H1 (cell line): ENCODE data around the gene CDH1. TPM values are rescaled to one million over a fixed set of nuclear protein-coding genes. Genes with fewer than 3 reads are reported as not detected.
A peak's percentile ranks its signal among the peaks of the same experiment; 100 is the strongest.

ENCODE experiments used
- CTCF ChIA-PET: fragments of 300-600 bp; sonication (Branson Sonifier 250); formaldehyde crosslinking; loops from one replicate; lab custom pipeline; 2021; ENCODE audit not compliant: partially characterized antibody; lab: Charles Lee
- POLR2A ChIA-PET: fragments of 300-600 bp; sonication (Branson Sonifier 250); formaldehyde crosslinking; loops from one replicate; lab custom pipeline; 2021; ENCODE audit warnings: inconsistent platforms; ENCODE audit not compliant: partially characterized antibody; lab: Charles Lee
- DNase-seq, 2 experiments: peaks; one replicate each; pipeline versions ENCODE4 v3.0.0 to v3.0.0-alpha.2; 2010 to 2022; ENCODE audit warnings: low spot score in 2 of 2, low read depth in 1 of 2, mixed read lengths in 1 of 2
- FAIRE-seq: peaks from 2 replicates; lab custom pipeline; 2011; peaks lifted over from hg19 to GRCh38; lab: Jason Lieb, UNC
- H2AFZ ChIP-seq: 2 replicates; pipeline ENCODE4 v1.8.1; 2012; ENCODE audit warnings: low read length, inconsistent platforms
- H2AK5ac ChIP-seq: 2 replicates; pipeline ENCODE4 v1.6.1; 2013; ENCODE audit warnings: low read depth, low read length
- H2BK120ac ChIP-seq: replicated peaks from 2 replicates; pipeline ENCODE3; 2013; ENCODE audit warnings: low read depth, low read length, inconsistent platforms
- H2BK12ac ChIP-seq: 2 replicates; pipeline ENCODE4 v1.6.1; 2013; ENCODE audit warnings: low read depth, low read length
- H2BK15ac ChIP-seq: 2 replicates; pipeline ENCODE4 v1.6.1; 2013; ENCODE audit warnings: low read length
- H2BK20ac ChIP-seq: 2 replicates; pipeline ENCODE4 v1.6.1; 2013; ENCODE audit warnings: low read length
- H2BK5ac ChIP-seq: 2 replicates; pipeline ENCODE4 v1.6.1; 2013; ENCODE audit warnings: low read depth, low read length
- H3K14ac ChIP-seq: 2 replicates; pipeline ENCODE4 v1.6.1; 2013; ENCODE audit warnings: inconsistent platforms; ENCODE audit not compliant: insufficient read length
- H3K18ac ChIP-seq: 2 replicates; pipeline ENCODE4 v1.6.1; 2013; ENCODE audit warnings: low read length; ENCODE audit errors: extremely low read depth
- H3K23ac ChIP-seq: 2 replicates; pipeline ENCODE4 v1.6.1; 2013; ENCODE audit warnings: inconsistent platforms; ENCODE audit not compliant: insufficient read length
- H3K23me2 ChIP-seq: 2 replicates; pipeline ENCODE4 v1.6.1; 2013; ENCODE audit warnings: low read depth, low read length
- H3K27ac ChIP-seq: 2 replicates; pipeline ENCODE4 v1.6.1; 2011; ENCODE audit warnings: low read depth, low read length, inconsistent platforms
- H3K27me3 ChIP-seq, 4 experiments: replicated peaks in 1 of 4; 1 replicate in 1 of 4; 2 replicates in 3 of 4; pipeline versions ENCODE4 v1.6.1 to v1.8.1; 2011 to 2013; ENCODE audit warnings: low read length in 3 of 4, mild to moderate bottlenecking in 3 of 4, inconsistent platforms in 2 of 4, mixed read lengths in 2 of 4, moderate library complexity in 1 of 4; ENCODE audit not compliant: control insufficient read depth in 3 of 4, insufficient read depth in 3 of 4; ENCODE audit errors: extremely low read depth in 1 of 4
- H3K36me3 ChIP-seq, 4 experiments: 2 replicates each; pipeline versions ENCODE4 v1.6.1 to v1.8.1; 2011 to 2013; ENCODE audit warnings: mild to moderate bottlenecking in 4 of 4, low read length in 3 of 4, moderate library complexity in 2 of 4, control low read depth in 1 of 4, inconsistent platforms in 1 of 4; ENCODE audit not compliant: insufficient read depth in 4 of 4, control insufficient read depth in 2 of 4
- H3K4ac ChIP-seq: replicated peaks from 2 replicates; pipeline ENCODE3; 2013; ENCODE audit warnings: low read length, low read depth, mixed read lengths, inconsistent platforms; ENCODE audit not compliant: insufficient read length
- H3K4me1 ChIP-seq, 4 experiments: replicated peaks in 1 of 4; 1 replicate in 1 of 4; 2 replicates in 3 of 4; pipeline versions ENCODE4 v1.6.1 to v1.8.1; 2011 to 2013; ENCODE audit warnings: low read length in 3 of 4, inconsistent platforms in 2 of 4, mixed read lengths in 1 of 4; ENCODE audit not compliant: insufficient read depth in 4 of 4, control insufficient read depth in 3 of 4
- H3K4me2 ChIP-seq, 2 experiments: 2 replicates each; pipeline versions ENCODE4 v1.6.1 to v1.8.1; 2011 to 2013; ENCODE audit warnings: low read depth in 2 of 2, low read length in 2 of 2, control low read depth in 1 of 2, inconsistent platforms in 1 of 2, mild to moderate bottlenecking in 1 of 2; ENCODE audit not compliant: insufficient read depth in 1 of 2
- H3K4me3 ChIP-seq, 4 experiments: fragments of 200-600, 300-600 bp in 1 of 4; sonication (generic), shearing (Covaris generic), sonication (Bioruptor Twin) in 1 of 4; 2 replicates each; pipeline versions ENCODE4 v1.5.1 to v1.8.1; 2011 to 2016; ENCODE audit warnings: low read length in 4 of 4, low read depth in 3 of 4, control low read depth in 2 of 4, inconsistent platforms in 2 of 4, mild to moderate bottlenecking in 2 of 4, mixed read lengths in 1 of 4, moderate library complexity in 1 of 4; ENCODE audit not compliant: insufficient read depth in 2 of 4; ENCODE audit errors: extremely low read depth in 1 of 4
- H3K56ac ChIP-seq: replicated peaks from 2 replicates; pipeline ENCODE3; 2013; ENCODE audit warnings: low read depth, mild to moderate bottlenecking, mixed read lengths, low read length, inconsistent platforms; ENCODE audit not compliant: insufficient read length
- H3K79me1 ChIP-seq: 2 replicates; pipeline ENCODE4 v1.6.1; 2013; ENCODE audit warnings: low read depth, low read length, control low read depth
- H3K79me2 ChIP-seq, 2 experiments: 2 replicates each; pipeline versions ENCODE4 v1.6.1 to v1.8.1; 2012 to 2013; ENCODE audit warnings: low read length in 2 of 2, mild to moderate bottlenecking in 2 of 2, inconsistent platforms in 1 of 2; ENCODE audit not compliant: insufficient read depth in 2 of 2, control insufficient read depth in 1 of 2
- H3K9ac ChIP-seq, 4 experiments: replicated peaks in 1 of 4; 1 replicate in 1 of 4; 2 replicates in 3 of 4; pipeline versions ENCODE4 v1.6.1 to v1.8.1; 2011 to 2013; ENCODE audit warnings: low read depth in 3 of 4, low read length in 3 of 4, control low read depth in 2 of 4, mild to moderate bottlenecking in 2 of 4, moderate library complexity in 2 of 4, inconsistent platforms in 1 of 4; ENCODE audit errors: extremely low read depth in 1 of 4
- H3K9me3 ChIP-seq, 2 experiments: 2 replicates each; pipeline versions ENCODE4 v1.6.1 to v1.8.1; 2012 to 2013; ENCODE audit warnings: mild to moderate bottlenecking in 2 of 2, moderate library complexity in 2 of 2, control low read depth in 1 of 2, inconsistent platforms in 1 of 2, low read depth in 1 of 2, low read length in 1 of 2, mixed read lengths in 1 of 2; ENCODE audit not compliant: insufficient read depth in 2 of 2
- H4K20me1 ChIP-seq, 2 experiments: replicated peaks in 1 of 2; 2 replicates each; pipeline versions ENCODE3 to v1.8.1; 2011 to 2013; ENCODE audit warnings: inconsistent platforms in 2 of 2, low read length in 2 of 2, mild to moderate bottlenecking in 1 of 2; ENCODE audit not compliant: insufficient read depth in 2 of 2, control insufficient read depth in 1 of 2
- H4K5ac ChIP-seq: 2 replicates; pipeline ENCODE4 v1.6.1; 2013; ENCODE audit warnings: low read length, low read depth, mixed read lengths, inconsistent platforms; ENCODE audit not compliant: insufficient read length
- H4K8ac ChIP-seq: 2 replicates; pipeline ENCODE4 v1.8.0; 2013; ENCODE audit warnings: mild to moderate bottlenecking, moderate library complexity, low read length, inconsistent platforms; ENCODE audit not compliant: insufficient read depth; ENCODE audit errors: extremely low read depth
- H4K91ac ChIP-seq: replicated peaks from 2 replicates; pipeline ENCODE3; 2013; ENCODE audit warnings: low read length, mixed read lengths, inconsistent platforms; ENCODE audit not compliant: insufficient read length
- E2F6 ChIP-seq: IDR thresholded peaks from 2 replicates; pipeline ENCODE4 v1.6.1; 2012; ENCODE audit warnings: inconsistent platforms
- NRF1 ChIP-seq: IDR thresholded peaks from 2 replicates; pipeline ENCODE4 v1.6.1; 2011; ENCODE audit warnings: mild to moderate bottlenecking, low read depth, low read length, improper control_type of control experiment
- RAD21 ChIP-seq, 2 experiments: IDR thresholded peaks in 1 of 2; conservative IDR thresholded peaks in 1 of 2; 2 replicates each; pipeline ENCODE4 v1.6.1; 2011; ENCODE audit warnings: low read depth in 2 of 2, low read length in 2 of 2, improper control_type of control experiment in 1 of 2, inconsistent platforms in 1 of 2, mild to moderate bottlenecking in 1 of 2, moderate library complexity in 1 of 2
- TAF7 ChIP-seq: optimal IDR thresholded peaks from 2 replicates; pipeline ENCODE3; 2011; ENCODE audit warnings: low read depth, mild to moderate bottlenecking, inconsistent platforms, low read length, moderate library complexity, borderline replicate concordance
- TBP ChIP-seq: IDR thresholded peaks from 2 replicates; pipeline ENCODE4 v1.6.1; 2011; ENCODE audit warnings: low read depth, low read length, improper control_type of control experiment
- WGBS, 2 experiments: shearing (Covaris generic) in 1 of 2; methylation state at CpG; one replicate each; pipeline versions ENCODE4 v1.1.6 to v1.1.7; 2013 to 2015; ENCODE audit warnings: low lambda C conversion rate in 2 of 2, mixed read lengths in 2 of 2, inconsistent platforms in 1 of 2, low coverage in 1 of 2, missing lambda C conversion rate in 1 of 2; ENCODE audit not compliant: insufficient replicate concordance in 2 of 2, insufficient coverage in 1 of 2, insufficient read length in 1 of 2; ENCODE audit errors: extremely low coverage in 1 of 2, missing lambda C conversion rate in 1 of 2; 5-methylcytosine and 5-hydroxymethylcytosine counted together
- polyA plus RNA-seq, 7 experiments: library from polyadenylated mRNA; depleted of rRNA in 3 of 7; stranded (reverse) in 5 of 7; unstranded in 2 of 7; fragments of >200 nt in 5 of 7; fragments of 200-250 nt in 2 of 7; gene quantifications; 1 replicate in 5 of 7; 2 replicates in 1 of 7; 4 replicates in 1 of 7; pipeline versions ENCODE4 v1.2.1 to v1.2.3, GENCODE V29; 2011 to 2013; ENCODE audit warnings: missing spikeins in 2 of 7, mixed read lengths in 2 of 7
- total RNA-seq: library from RNA; stranded (reverse); fragmentation: NEBNext Ultra II Directional; extraction: Animal tissue kit (Norgen Biotek cat#: 25700); gene quantifications from 2 replicates; pipeline ENCODE4 v1.2.1, GENCODE V29; 2021

The CDH1 gene
- total and polyA plus RNA-seq, 2 of the 8 experiments (the other 6 are each of a cell fraction or from before 2014, with no cell fraction given): 133 to 265 TPM

GRCh38 chr16:68782198-68783174, 45.4 kb downstream of the CDH1 start:
- H2BK15ac ChIP-seq: no peak overlapping the region
- CTCF ChIA-PET: interaction anchor here (0.6 to 1.2 kb wide), 4 partner anchors 18 to 36 kb away, joined by 3 to 4 read pairs (median 3); no protein-coding TSS in a partner anchor
- no peak for FAIRE-seq

More at GRCh38 chr16:68782198-68783174, 45.4 kb downstream of the CDH1 start:
- Histone ChIP-seq H2AK5ac (peak overlapping the region; percentile 58; the same call in 1 of the 2 replicates), H3K23ac (no peak overlapping the region), H3K4me2 (no peak overlapping the region), H3K14ac (no peak overlapping the region), H2AFZ (no peak overlapping the region), H3K23me2 (no peaks in the 10 kb centered on the region), H4K91ac (no peak overlapping the region), H4K8ac (no peak overlapping the region), H3K4ac (peak overlapping the region; percentile 45), H3K9me3 (no peaks in the 10 kb centered on the region), H3K4me1 (peaks cover 10 to 33% (median 28%) of the 10 kb centered on the region in 4 experiments), H3K4me3 (no peak overlapping the region), H3K79me1 (peaks cover 9% of the 10 kb centered on the region), H3K36me3 (peaks cover 0 to 10% (median 2%) of the 10 kb centered on the region in 4 experiments; a peak in 2 of 8 replicates), H2BK120ac (no peak overlapping the region), H3K9ac (no peak overlapping the region), H3K56ac (no peak overlapping the region), H4K5ac (no peak overlapping the region), H3K18ac (peak overlapping the region; percentile 38; the same call in 1 of the 2 replicates), H2BK5ac (peak overlapping the region; percentile 60), H4K20me1 (no peaks in the 10 kb centered on the region), H2BK20ac (no peak overlapping the region), H3K27me3 (no peaks in the 10 kb centered on the region), H3K79me2 (peaks cover 0 to 46% of the 10 kb centered on the region in 2 experiments; a peak in 3 of 4 replicates), H3K27ac (no peak overlapping the region; the same call in 1 of the 2 replicates), H2BK12ac (peak overlapping the region; percentile 50; the same call in 1 of the 2 replicates)
- 89% methylated on average over 16 of the region's 16 CpGs; no CpG with 5 or more reads in 1 of the 2 experiments for WGBS, 2 experiments
- POLR2A ChIA-PET: interaction anchor here (1.0 to 1.2 kb wide), 2 partner anchors 41 to 46 kb away, joined by 3 read pairs; no protein-coding TSS in a partner anchor
- TF ChIP-seq RAD21 (IDR thresholded peaks at IDR 0.05 in 1 of 2, conservative IDR thresholded peaks at IDR 0.05 in 1 of 2; ENCODE audit: low read depth in 2 of 2, low read length in 2 of 2): no peak
- no peak for TF ChIP-seq TAF7
- TF ChIP-seq TBP: no peak
- TF ChIP-seq NRF1: no peak
- TF ChIP-seq E2F6: no peak
- DNase-seq: no peak
